DOHH2 (cell line): ENCODE results near the gene WBP2.

ENCODE experiments used
- CTCF ChIP-seq: fragments of 200-600 bp; sonication (generic); IDR thresholded peaks from one replicate; pipeline ENCODE4 v1.5.1; 2014; ENCODE audit warnings: antibody characterized with exemption, mild to moderate bottlenecking, low read depth, low read length; ENCODE audit not compliant: poor library complexity, severe bottlenecking
- EZH2phosphoT487 ChIP-seq: fragments of 200-600 bp; sonication (generic); IDR thresholded peaks from 2 replicates; pipeline ENCODE4 v1.6.1; 2017; ENCODE audit warnings: borderline replicate concordance, mild to moderate bottlenecking, antibody characterized with exemption, low read length, moderate library complexity, mixed read lengths

GRCh38 chr17:75813081-75814020 is 41.8 kb downstream of the WBP2 start:
- no peak for TF ChIP-seq CTCF
- no peak for TF ChIP-seq EZH2phosphoT487
